H9 (cell line): Measurements from ENCODE around the gene PDZD2. TPM values are rescaled to one million over a fixed set of nuclear protein-coding genes. Genes with fewer than 3 reads are reported as not detected.
A peak's percentile ranks its signal among the peaks of the same experiment; 100 is the strongest.

Experiments
- DNase-seq: peaks from one replicate; pipeline ENCODE4 v3.0.0-alpha.2; 2017
- H2AFZ ChIP-seq: one replicate; pipeline ENCODE4 v1.6.1; 2013; ENCODE audit warnings: mild to moderate bottlenecking, low read length, control low read depth, moderate library complexity
- H2AK5ac ChIP-seq: 2 replicates; pipeline ENCODE4 v1.6.1; 2013; ENCODE audit warnings: low read length, control low read depth, mixed read lengths; ENCODE audit not compliant: insufficient read length
- H2BK120ac ChIP-seq: one replicate; pipeline ENCODE4 v1.6.1; 2013; ENCODE audit warnings: low read depth, mild to moderate bottlenecking, low read length, control low read depth, inconsistent platforms; ENCODE audit not compliant: poor library complexity, severe bottlenecking
- H2BK12ac ChIP-seq: 2 replicates; pipeline ENCODE4 v1.6.1; 2013; ENCODE audit warnings: low read length, control low read depth, mixed read lengths, low read depth; ENCODE audit not compliant: insufficient read length
- H2BK15ac ChIP-seq: 2 replicates; pipeline ENCODE4 v1.6.1; 2013; ENCODE audit warnings: low read depth, low read length, control low read depth
- H2BK20ac ChIP-seq: one replicate; pipeline ENCODE4 v1.6.1; 2013; ENCODE audit warnings: low read depth, mild to moderate bottlenecking, low read length, control low read depth, inconsistent platforms; ENCODE audit not compliant: poor library complexity, severe bottlenecking
- H2BK5ac ChIP-seq: 2 replicates; pipeline ENCODE4 v1.6.1; 2013; ENCODE audit warnings: low read length, control low read depth, mixed read lengths; ENCODE audit not compliant: insufficient read length
- H3K14ac ChIP-seq: 2 replicates; pipeline ENCODE4 v1.6.1; 2013; ENCODE audit warnings: low read length, control low read depth; ENCODE audit not compliant: insufficient read depth
- H3K18ac ChIP-seq: 2 replicates; pipeline ENCODE4 v1.6.1; 2013; ENCODE audit warnings: low read depth, mild to moderate bottlenecking, mixed read lengths, low read length, control low read depth; ENCODE audit not compliant: insufficient read length
- H3K23ac ChIP-seq: 2 replicates; pipeline ENCODE4 v1.6.1; 2013; ENCODE audit warnings: low read length, control low read depth, mixed read lengths, low read depth; ENCODE audit not compliant: insufficient read length
- H3K23me2 ChIP-seq: 2 replicates; pipeline ENCODE4 v1.6.1; 2013; ENCODE audit warnings: low read depth, mild to moderate bottlenecking, mixed read lengths, low read length, control low read depth; ENCODE audit not compliant: insufficient read length, poor library complexity, severe bottlenecking
- H3K27ac ChIP-seq: 2 replicates; pipeline ENCODE4 v1.5.1; 2013; ENCODE audit warnings: low read length, control low read depth, mixed read lengths, low read depth; ENCODE audit not compliant: insufficient read length
- H3K27me3 ChIP-seq: 2 replicates; pipeline ENCODE4 v1.6.1; 2013; ENCODE audit warnings: low read length, control low read depth, inconsistent platforms; ENCODE audit not compliant: insufficient read depth
- H3K4ac ChIP-seq: 2 replicates; pipeline ENCODE4 v1.6.1; 2013; ENCODE audit warnings: low read depth, mild to moderate bottlenecking, control low read depth, inconsistent platforms, low read length, moderate library complexity
- H3K4me1 ChIP-seq: 2 replicates; pipeline ENCODE4 v1.6.1; 2013; ENCODE audit warnings: low read length, control low read depth, inconsistent platforms; ENCODE audit not compliant: insufficient read depth
- H3K4me2 ChIP-seq: 2 replicates; pipeline ENCODE4 v1.6.1; 2013; ENCODE audit warnings: low read length, control low read depth, mixed read lengths; ENCODE audit not compliant: insufficient read length, insufficient read depth
- H3K56ac ChIP-seq: 2 replicates; pipeline ENCODE4 v1.6.1; 2013; ENCODE audit warnings: low read depth, mild to moderate bottlenecking, mixed read lengths, low read length, control low read depth; ENCODE audit not compliant: insufficient read length
- H3K79me1 ChIP-seq: 2 replicates; pipeline ENCODE4 v1.6.1; 2013; ENCODE audit warnings: low read depth, mild to moderate bottlenecking, moderate library complexity, low read length, control low read depth, inconsistent platforms; ENCODE audit not compliant: insufficient read depth, poor library complexity, severe bottlenecking
- H3K79me2 ChIP-seq: 2 replicates; pipeline ENCODE4 v1.6.1; 2013; ENCODE audit warnings: low read length, control low read depth, inconsistent platforms; ENCODE audit not compliant: insufficient read depth
- H3K9ac ChIP-seq: 2 replicates; pipeline ENCODE4 v1.6.1; 2013; ENCODE audit warnings: low read length, control low read depth, mixed read lengths; ENCODE audit not compliant: insufficient read length; ENCODE audit errors: extremely low read depth
- H3K9me3 ChIP-seq: one replicate; pipeline ENCODE4 v1.6.1; 2013; ENCODE audit warnings: low read depth, low read length, inconsistent platforms; ENCODE audit not compliant: control insufficient read depth
- H3T11ph ChIP-seq: one replicate; pipeline ENCODE4 v1.6.1; 2013; ENCODE audit warnings: mild to moderate bottlenecking, low read length, control low read depth, inconsistent platforms
- H4K20me1 ChIP-seq: one replicate; pipeline ENCODE4 v1.6.1; 2013; ENCODE audit not compliant: control insufficient read depth, insufficient read length, insufficient read depth
- H4K5ac ChIP-seq: 2 replicates; pipeline ENCODE4 v1.6.1; 2013; ENCODE audit warnings: low read depth, mild to moderate bottlenecking, mixed read lengths, low read length, control low read depth; ENCODE audit not compliant: insufficient read length
- H4K8ac ChIP-seq: replicated peaks from 2 replicates; pipeline ENCODE4 v1.6.1; 2013; ENCODE audit warnings: low read length, control low read depth, mixed read lengths, low read depth; ENCODE audit not compliant: insufficient read length
- H4K91ac ChIP-seq: 2 replicates; pipeline ENCODE4 v1.6.1; 2013; ENCODE audit warnings: low read depth, mild to moderate bottlenecking, moderate library complexity, mixed read lengths, low read length, control low read depth; ENCODE audit not compliant: insufficient read length
- H3K27ac Mint-ChIP-seq, 3 experiments: 2 replicates in 2 of 3; 3 replicates in 1 of 3; pipeline ENCODE4 v1.8.0; 2020 to 2021; ENCODE audit warnings: mixed read lengths in 3 of 3, mild to moderate bottlenecking in 1 of 3, moderate library complexity in 1 of 3
- H3K27me3 Mint-ChIP-seq: 2 replicates; pipeline ENCODE4 v1.8.0; 2021; ENCODE audit warnings: low read depth, mild to moderate bottlenecking, moderate library complexity, mixed read lengths
- H3K36me3 Mint-ChIP-seq, 3 experiments: 2 replicates in 2 of 3; 3 replicates in 1 of 3; pipeline ENCODE4 v1.8.0; 2020 to 2021; ENCODE audit warnings: low read depth in 3 of 3, mixed read lengths in 3 of 3; ENCODE audit not compliant: insufficient read depth in 1 of 3
- H3K4me1 Mint-ChIP-seq, 2 experiments: 2 replicates each; pipeline ENCODE4 v1.8.0; 2020; ENCODE audit warnings: mixed read lengths in 2 of 2
- H3K4me3 Mint-ChIP-seq, 2 experiments: 2 replicates in 1 of 2; 3 replicates in 1 of 2; pipeline ENCODE4 v1.8.0; 2020 to 2021; ENCODE audit warnings: mild to moderate bottlenecking in 2 of 2, mixed read lengths in 2 of 2, moderate library complexity in 1 of 2
- H3K9me3 Mint-ChIP-seq, 2 experiments: 2 replicates in 1 of 2; 3 replicates in 1 of 2; pipeline ENCODE4 v1.8.0; 2020; ENCODE audit warnings: mild to moderate bottlenecking in 2 of 2, mixed read lengths in 2 of 2, moderate library complexity in 1 of 2
- CTCF ChIP-seq: fragments of 200-600 bp; sonication (generic); conservative IDR thresholded peaks from 3 replicates; pipeline ENCODE4 v1.8.0; 2021; ENCODE audit warnings: antibody characterized with exemption, mild to moderate bottlenecking
- WGBS: extraction: QIAGEN DNeasy Blood & Tissue Kit; methylation state at CpG from one replicate; pipeline ENCODE4 v1.1.7; 2013; ENCODE audit warnings: missing lambda C conversion rate, low lambda C conversion rate, mixed read lengths; ENCODE audit not compliant: insufficient read length; ENCODE audit errors: extremely low coverage; 5-methylcytosine and 5-hydroxymethylcytosine counted together
- total RNA-seq: library from RNA; stranded (reverse); gene quantifications from 2 replicates; pipeline ENCODE4 v1.2.1, GENCODE V29; 2021

PDZD2 gene
- total RNA-seq, 1 experiment from 2014 or later = 9.9 TPM

- H3K14ac ChIP-seq = no peak overlapping the region
- WGBS = no CpG with 5 or more reads among the region's 3 CpGs
- Mint-ChIP-seq H3K27me3 (no peaks in the 10 kb centered on the region; the same call in 1 of the 2 replicates), H3K4me3 (no peak overlapping the region), H3K27ac (peak overlapping the region in 1 of 3 experiments; percentile 16; a peak in 1 of 7 replicates), H3K9me3 (no peaks in the 10 kb centered on the region), H3K36me3 (no peaks in the 10 kb centered on the region), H3K4me1 (peaks cover 32 to 43% of the 10 kb centered on the region in 2 experiments)
- H3K79me2 ChIP-seq = no peaks in the 10 kb centered on the region
- H2BK15ac ChIP-seq = no peak overlapping the region
- H4K8ac ChIP-seq = no peak overlapping the region
- peaks cover 21% of the 10 kb centered on the region for H3K4me1 ChIP-seq
- H3K4ac ChIP-seq = no peak overlapping the region
- TF ChIP-seq CTCF = no peak
- no peak overlapping the region for H2BK5ac ChIP-seq
- H3K9me3 ChIP-seq = no peaks in the 10 kb centered on the region
- H3K27ac ChIP-seq = no peak overlapping the region
- no peak overlapping the region for H2AK5ac ChIP-seq
- H3K9ac ChIP-seq = no peak overlapping the region
- no peak overlapping the region for H2BK20ac ChIP-seq
- no peak overlapping the region for H3T11ph ChIP-seq
- H4K20me1 ChIP-seq = no peaks in the 10 kb centered on the region
- H3K27me3 ChIP-seq = no peaks in the 10 kb centered on the region
- H3K79me1 ChIP-seq = no peaks in the 10 kb centered on the region
- no peak for DNase-seq
- H4K5ac ChIP-seq = no peak overlapping the region
- no peak overlapping the region for H4K91ac ChIP-seq
- no peaks in the 10 kb centered on the region for H3K23me2 ChIP-seq
- H2BK120ac ChIP-seq = no peak overlapping the region
- H3K18ac ChIP-seq = no peak overlapping the region
- H2AFZ ChIP-seq = no peak overlapping the region
- no peak overlapping the region for H3K56ac ChIP-seq
- H3K23ac ChIP-seq = no peak overlapping the region
- H2BK12ac ChIP-seq = no peak overlapping the region
- H3K4me2 ChIP-seq = no peak overlapping the region
Measured at GRCh38 chr5:32030222-32030621, 391.3 kb downstream of the PDZD2 start.
